Stimulated activated CD8-positive, alpha-beta memory T cell treated with anti-CD3 and anti-CD28 coated beads, Interleukin-4, amount 100 ng/mL, for 1 hour (primary cell): ENCODE measurements around the gene ALG12.
"Not testable (repeated sequence)": the region's sequence is repeated elsewhere in the genome, so short reads cannot be mapped to it uniquely, and the experiment has no call there.

Experiments
- DNase-seq, 2 donors: peaks; one replicate each; pipeline ENCODE4 v3.0.0-alpha.2; 2020; ENCODE audit warnings: low read depth in 2 of 2, low spot score in 1 of 2

Gene ALG12

DNA sequence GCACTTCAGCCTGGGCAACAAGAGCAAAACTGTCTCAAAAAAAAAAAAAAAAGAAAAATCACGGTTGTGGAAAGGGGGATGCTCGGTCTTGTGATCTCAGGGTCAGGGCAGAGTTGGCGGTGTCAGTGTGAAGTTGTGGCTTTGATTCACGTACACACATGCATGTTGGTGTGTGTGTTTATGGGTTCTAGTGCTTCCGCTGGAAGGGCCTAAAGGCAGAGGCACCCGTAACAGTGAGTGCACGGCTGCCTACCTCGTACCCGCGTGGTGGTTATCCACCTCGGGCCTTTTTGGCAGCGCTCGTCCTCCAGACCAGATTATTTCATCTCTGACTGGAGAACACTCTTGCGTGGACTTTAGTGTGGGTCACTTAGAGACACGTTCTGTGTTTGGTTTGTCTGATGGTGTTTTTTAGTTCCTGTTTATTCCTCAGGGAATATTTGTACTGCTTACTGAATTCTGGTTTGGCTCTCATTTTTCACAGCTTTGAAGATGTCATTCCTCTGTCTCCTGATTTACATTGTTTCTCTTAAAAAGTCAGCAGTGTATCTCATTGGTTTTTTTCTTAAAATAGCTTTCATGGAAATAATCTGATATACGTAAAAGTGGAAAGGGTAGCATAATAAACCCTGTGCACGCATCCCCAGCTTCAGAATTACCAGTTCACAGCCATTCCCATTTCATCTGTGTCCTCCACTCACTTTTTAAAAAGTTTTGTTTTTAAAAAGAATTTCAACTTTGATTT lies 49.0 kb downstream of the ALG12 start:
- no peak for DNase-seq

DNA sequence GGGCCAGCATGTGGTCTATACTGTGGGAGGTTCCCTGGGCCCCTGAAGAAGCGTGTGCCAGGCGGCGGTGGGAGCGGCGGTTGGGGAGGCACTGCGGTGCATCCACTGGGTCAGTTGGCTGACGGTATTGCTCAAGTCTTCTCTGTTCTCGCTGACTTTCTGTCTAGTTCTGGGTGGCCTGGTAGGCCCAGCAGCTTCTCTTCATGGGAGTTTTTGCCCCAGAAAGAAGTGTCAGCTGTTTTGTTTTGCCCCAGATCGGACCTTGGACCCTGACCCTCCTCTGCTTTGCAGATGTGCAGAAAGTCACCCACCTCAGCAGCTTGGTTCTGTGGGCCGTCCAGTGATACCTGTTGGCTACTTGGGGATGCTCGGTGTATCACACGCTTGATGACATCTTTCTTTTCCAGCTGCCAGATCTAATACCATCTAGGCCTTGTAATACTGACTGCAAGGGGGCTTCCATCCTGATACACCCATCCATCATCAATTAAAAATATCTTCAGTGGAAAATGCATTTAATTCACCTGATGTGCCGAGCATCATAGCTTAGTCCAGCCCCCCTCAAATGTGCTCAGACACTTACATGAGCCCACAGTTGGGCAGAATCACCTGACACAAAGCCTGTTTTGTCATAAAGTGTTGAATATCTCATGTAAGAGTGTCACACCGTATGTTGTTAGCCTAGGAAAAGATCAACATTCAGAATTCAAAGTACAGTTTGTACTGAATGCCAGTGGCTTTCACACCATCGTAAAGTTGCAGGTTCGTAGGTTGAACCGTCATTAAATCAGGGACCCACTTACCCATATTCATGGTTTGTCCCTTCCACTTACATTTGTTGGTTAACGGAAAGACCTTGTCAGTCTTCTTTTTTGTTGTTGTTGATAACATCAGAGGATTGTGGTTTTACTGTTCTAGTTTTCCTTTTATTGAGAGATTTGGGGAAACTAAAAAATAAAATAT lies 50.7 kb downstream of the ALG12 start:
- no peak for DNase-seq

DNA sequence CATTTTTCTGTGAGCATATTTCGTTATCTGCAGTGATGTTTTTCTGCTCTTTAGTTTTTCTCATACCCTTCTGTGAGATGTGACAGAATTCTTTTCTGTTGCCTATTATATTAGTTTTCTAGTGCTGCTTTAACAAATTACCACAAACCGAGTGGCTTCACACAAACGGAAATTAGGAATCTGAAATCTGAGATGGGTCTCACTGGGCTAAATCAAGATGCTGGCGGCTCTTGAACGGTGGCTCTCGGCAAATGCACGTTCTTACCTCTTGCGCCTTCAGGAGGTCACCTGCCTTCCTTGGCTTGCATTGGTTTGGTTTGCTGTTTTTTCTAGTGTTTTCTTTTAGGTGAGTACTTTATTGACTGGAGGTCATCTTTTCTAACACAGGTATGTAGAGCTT lies 51.6 kb downstream of the ALG12 start:
- DNase-seq: no peak

DNA sequence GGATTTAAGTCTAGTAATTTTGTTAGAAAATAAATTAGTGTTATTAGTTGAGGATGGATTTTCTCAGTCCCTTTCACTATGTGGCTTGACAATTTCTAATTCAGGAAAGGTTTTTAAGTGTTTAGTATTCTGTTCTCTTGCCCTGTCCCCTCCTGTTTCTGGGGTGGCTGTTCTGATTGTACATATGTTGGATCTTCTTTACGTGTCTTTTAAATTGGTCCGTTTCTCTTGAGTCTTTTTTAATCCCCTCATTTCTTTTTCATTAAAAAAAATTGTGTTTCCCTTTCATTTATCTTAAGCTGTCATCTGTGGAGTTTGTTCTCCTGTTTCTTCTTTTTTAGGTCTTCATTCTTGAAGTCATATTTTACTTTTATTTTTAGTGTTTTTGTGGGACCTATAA lies 52.1 kb downstream of the ALG12 start:
- DNase-seq: no peak

DNA sequence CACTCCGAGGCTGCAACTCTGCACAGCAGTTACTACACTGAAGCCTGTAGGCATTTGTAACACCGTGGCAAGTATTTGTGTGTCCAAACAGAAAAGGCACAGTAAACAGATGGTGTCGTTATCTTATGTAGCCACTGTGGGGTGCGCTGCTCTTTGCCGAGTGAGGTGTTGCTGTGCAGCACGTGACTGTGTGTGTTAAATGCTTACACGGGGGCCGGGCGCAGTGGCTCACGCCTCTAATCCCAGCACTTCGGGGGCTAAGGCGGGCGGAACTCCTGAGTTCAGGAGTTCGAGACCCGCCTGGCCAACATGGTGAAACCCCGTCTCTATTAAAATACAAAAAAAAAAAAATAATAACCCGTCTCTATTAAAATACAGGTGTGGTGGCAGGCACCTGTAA lies 53.1 kb downstream of the ALG12 start:
- no peak for DNase-seq

DNA sequence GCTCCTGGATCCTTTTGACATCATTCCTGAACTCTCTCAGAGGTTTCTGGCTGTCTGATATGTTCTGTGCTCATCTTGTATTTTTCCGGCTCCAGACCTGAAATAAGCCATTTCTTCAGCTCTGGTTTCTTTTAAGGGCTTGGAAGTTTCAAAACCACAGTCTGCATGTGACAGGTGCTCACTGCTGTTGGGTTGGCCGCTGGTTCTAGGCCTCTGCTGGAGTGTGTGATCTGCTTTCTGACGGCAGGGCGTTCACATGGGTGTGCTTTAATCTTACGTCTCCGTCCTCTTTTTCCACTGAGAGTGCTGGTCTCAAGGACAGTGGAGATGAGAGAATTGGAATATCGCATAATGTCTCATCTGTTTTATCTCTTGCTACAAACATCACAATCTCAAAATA lies 54.3 kb downstream of the ALG12 start:
- DNase-seq: no peak

DNA sequence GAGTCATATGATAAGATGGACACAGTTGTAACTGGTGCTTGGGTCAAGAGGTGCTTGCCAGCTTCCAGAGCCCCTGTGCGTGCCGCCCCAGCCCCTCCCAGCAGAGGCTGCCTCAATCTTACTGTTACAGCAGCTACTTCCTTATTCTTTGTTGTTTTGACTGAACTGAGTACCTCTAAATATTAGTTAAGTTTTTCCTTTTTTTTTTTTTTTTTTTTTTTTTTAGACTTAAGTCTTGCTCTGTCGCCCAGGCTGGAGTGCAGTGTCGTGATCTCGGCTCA lies 55.8 kb downstream of the ALG12 start:
- no peak for DNase-seq

DNA sequence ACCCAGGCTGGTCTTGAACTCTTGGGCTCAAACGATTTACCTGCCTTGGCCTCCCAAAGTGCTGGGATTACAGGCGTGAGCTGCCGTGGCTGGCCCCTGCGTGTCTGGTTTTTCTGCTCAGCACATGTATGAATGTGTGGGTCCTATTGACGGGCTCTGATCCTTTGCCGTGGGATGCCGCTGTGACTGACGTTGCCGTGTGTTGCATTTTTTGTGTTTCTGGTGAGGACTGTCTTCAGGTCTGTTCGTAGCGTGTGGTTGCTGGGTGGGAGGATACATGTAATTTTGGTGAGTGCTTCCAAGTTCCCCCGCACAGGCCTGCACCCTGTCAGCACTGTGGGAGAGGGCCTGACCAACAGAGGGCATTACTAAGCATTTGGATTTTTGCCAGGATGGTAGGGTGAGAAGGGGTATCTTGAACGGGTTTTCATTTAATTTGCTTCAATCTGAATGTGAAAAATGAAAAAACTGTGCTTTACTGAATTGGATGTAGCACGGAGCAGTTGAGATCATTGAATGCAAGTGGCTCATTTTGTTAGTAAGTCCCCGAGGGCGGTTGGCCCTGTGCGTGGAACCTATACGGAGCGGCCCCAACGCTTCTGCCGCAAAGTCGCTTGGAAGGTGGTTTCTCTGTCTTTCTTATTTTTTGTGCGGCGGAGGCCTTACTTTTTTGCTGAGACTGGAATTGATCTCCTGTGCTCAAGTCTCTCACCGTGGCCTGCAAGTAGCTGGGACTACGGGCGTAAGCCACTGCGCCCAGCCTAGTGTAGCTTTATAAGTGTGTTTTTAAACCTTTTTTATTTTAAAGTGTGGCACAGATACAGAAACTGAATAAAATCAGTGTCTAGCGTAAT lies 56.4 kb downstream of the ALG12 start:
- no peak for DNase-seq

DNA sequence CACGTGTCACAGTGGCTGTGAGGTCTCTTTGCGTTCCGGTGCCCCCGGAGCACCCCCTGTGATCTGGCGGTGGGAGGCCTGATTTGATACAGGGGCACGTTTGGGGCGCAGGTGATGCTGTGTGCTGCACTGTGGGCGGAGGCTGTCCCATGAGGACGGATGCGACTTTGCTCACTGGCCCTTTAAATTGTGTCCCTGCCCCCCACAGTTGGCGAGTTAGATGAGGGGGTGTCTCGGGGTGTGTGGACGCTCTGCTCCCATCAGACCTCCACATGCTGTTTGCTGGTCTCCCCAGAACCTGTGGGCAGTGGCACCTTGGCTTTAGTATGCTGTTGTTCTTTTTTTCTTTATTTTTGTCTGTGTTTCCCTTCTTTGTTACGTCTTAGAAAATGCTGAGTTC lies 59.4 kb downstream of the ALG12 start:
- DNase-seq: no peak

DNA sequence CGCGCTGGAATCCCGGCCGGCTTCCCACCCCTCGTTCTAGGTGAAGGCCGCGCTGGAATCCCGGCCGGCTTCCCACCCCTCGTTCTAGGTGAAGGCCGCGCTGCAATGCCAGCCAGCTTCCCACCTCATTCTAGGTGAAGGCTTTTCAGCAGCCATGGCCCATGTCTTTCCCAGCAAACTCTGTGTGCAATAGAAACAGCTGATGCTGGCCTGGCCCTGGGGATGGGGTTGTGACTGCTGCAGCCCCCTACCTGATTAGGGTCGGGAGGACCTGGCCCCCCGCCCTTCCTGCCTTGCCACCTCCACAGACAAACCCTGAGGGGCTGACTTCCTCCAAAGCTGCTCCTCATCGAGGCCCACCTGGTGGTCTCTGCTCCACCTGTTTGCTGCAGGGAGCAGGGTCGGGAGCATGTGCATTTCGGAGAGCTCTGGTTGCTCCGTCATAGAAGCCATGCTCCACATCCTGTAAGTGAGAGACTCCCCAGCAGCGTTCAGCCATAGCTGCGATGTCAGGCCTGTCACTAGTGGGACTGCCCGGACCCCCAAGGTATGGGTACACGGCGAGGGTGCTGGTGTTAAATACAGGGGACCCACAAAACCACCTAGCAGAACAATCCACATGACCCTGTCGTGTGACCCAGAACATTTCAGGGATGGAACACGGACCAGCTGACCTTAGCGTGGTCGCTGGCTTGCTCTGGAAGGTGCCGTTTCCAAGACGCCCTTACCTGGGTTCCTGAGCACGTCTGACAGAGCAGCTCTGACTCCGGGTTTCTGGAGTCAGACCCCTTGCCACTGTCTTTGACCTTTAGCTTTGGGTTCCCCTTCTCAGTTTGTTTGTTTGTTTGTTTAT lies 61.2 kb downstream of the ALG12 start:
- DNase-seq: no peak

DNA sequence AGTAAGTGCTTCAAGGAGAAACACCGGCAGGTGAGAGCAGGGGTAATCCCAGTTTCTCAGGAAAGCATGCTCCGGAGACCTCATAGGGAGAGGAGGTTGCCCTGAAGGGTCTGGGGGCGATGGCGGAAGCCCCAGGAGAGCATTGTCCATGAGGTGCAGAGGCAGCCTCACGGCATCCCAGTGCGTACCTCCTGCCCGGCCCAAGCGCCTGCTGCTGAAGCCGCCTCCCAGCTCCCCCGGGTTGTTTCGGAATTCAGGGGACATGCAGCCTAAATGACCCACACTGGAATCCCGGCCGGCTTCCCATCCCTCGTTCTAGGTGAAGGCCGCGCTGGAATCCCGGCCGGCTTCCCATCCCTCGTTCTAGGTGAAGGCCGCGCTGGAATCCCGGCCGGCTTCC lies 61.9 kb downstream of the ALG12 start:
- no peak for DNase-seq

DNA sequence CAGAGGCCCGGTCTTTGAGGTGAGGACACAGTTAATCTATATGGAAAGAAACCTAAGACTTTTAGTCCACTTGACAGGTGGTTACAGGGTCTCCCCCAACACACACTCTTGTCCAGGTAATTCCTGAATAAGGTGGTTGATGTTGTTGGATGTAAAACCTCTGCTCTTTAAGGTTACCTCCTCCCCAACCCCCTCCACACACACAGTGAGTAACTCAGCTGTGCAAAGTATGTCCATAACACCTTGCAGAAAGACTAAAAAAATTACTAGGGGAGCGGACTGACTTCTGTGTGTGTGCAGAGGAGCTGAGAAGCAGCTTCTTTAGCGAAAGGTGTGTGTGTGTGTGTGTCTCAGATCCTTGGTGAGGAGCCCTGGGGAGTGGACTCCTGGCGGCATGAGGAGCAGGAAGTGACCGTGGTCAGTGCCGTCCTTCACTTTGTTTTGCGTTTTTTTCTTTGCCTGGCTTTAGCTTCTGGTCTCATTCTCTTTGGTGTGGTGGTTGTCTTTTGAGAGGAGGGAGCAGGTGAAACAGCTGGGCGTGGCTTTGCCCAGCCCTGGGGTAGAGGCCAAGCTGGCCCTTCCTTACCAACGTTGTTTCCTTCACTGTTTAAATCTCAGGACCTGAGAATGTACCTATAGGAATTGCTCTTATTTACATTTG lies 62.9 kb downstream of the ALG12 start:
- DNase-seq: no peak

DNA sequence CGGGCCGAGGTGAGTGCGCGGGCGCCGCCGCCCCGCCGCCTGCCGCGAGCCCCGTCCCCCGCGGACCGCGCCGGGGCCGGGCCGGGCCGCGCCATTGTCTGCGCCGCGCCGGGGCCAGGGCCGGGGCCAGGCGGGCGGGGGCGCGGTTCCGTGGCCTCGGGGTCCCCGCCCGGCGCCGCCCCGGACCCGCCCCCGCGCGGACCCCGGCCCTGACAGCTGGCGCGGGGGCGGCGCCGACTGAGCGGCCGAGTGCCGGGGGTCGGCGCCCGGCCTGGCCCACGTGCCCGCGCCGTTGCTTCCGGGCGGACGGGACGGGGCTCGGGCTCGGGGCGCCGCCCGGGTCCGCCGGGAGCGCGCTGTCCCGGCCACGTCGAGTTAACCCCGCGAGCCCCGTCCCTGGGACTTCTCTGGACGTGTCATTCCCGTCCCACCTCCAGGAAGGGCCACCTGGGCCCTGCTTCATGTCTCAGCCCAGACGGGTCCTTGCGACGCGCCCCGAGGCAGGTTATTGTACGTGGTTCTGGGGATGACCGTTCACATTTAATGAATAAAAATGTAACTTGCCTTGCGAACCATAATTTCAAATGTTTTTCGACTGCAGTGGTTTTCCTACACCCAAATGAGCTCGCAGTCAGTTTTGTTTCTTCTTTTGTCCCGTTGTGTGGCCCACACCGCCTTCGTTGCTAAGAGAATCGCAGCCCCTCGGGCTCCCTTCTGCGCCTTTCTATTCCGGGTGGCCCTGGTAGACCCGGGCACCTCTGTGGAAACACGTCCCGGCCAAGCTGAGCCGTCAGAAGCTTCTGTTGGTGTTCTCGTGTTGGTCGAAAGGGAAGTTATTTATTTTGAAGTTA lies 64.0 kb downstream of the ALG12 start:
- DNase-seq: no peak

DNA sequence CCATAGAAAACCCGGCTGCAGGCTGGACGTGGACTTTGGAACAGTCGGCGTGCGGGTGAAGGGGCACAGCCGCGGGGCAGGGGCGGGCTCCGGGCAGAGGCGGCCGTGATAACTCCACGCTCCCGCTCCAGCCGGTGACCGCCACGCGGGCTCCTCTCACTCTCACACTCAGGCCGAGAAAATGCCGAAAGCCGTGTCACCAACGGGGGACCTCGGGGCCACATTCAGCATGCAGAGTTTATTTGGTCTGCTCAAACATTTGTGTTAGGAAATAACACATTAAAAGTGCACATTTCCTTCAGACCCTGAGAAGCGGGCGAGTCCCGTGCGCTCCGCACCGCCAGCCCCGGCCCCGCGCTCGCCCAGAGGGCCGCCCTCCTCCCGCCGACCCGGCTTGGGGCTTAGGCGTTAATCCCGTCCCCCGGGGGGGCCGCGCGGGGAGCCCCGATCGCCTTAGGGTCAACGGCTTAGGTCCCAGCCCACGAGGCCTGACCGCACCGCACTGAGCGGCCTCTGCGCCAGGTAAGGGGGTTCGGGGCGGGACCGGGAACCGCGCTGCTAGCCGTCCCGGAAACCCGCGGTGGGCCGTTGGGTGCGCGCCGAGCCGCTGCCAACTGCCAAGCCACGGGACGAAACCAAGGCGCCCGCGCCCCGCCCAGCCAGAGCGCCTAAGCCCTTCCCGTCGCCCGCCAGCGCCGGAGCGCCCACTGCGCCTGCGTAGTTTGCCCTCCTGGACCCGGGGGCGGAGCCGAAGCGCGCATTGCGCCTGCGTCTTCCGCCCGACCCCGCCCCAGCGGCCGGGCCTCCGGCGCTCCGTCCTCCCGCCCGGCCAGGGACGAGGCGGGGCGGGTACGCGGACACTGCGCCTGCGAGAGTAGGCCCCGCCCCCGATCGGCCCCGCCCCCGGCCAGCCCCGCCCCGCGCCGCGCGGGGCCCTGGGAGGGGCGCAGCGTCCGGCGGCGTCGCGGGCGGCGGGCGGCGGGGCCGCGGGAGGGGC lies 65.0 kb downstream of the ALG12 start, which contains the start of gene ZBED4:
Gene ZBED4 (plus strand): TSS at position 947 of the 997 bp plus-strand sequence. CDS start 29,819 bp downstream, outside the sequence.
- peak; percentile 96 to 97 for DNase-seq

DNA sequence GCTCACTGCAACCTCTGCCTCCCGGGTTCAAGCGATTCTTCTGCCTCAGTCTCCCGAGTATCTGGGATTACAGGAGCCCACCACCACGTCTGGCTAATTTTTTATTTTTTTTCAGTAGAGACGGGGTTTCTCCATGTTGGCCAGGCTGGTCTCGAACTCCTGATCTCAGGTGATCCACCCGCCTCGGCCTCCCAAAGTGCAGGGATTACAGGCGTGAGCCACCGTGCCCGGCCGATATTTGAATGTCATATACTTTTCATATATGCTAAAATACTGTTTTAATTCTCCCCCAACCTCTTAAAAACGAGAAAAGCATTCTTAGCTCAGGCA lies 65.7 kb downstream of the ALG12 start:
- not testable (repeated sequence) for DNase-seq

DNA sequence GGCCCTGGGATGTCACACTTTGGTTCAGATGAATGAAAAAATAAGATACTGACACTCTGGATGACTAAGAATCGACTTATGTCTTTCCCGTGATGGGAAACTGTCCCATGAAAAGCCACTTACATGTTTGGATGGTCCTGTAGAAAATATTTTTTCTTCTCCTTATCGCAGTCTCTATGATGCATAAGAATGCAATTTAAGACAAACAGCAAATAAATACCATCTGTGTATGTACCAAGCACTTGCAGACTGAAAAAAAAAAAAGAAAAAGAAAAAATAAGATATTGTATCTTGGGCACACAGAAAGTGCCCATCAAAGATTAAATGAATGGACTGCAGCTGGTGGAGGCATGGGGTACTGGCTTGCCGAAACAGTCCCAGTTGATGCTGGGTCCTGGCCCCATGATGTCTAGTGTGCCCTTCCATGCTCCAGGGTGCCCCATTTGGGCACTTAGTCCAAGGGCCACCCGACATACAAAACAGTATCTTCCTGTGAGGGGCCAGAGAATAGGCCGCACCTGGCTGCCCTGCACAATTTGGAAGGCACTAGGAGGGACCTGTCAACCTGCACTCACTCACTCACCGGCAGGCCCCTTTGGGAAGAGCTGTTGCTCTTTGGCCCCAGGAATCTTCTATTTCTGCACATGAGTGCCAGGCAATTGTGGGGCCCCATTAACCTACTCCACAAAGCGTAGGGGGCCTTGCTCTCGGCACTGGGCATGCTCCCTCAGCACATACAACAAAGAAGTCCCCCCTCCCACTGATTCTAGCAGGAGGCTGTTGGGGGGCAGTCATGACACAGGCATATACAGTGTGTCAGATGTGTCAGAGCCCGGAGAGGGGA lies 67.1 kb downstream of the ALG12 start:
- DNase-seq: no peak
